ENCODE data around the gene SRGN.

- TF ChIP-seq CTCF (IDR thresholded peaks at IDR 0.05 in 2 of 3, conservative IDR thresholded peaks at IDR 0.05 in 1 of 3; ENCODE audit: control insufficient read depth in 2 of 3, extremely low read depth in 1 of 3, insufficient read depth in 1 of 3, low read depth in 3 of 3, low read length in 3 of 3) (no peak), MTA3 (IDR thresholded peaks at IDR 0.05; ENCODE audit: borderline replicate concordance, low read length) (no peak), STAT3 (IDR thresholded peaks at IDR 0.05; ENCODE audit: low read depth, low read length) (no peak), RBBP5 (conservative IDR thresholded peaks at IDR 0.05) (no peak), SMAD1 (IDR thresholded peaks at IDR 0.05; ENCODE audit: low read depth, partially characterized antibody) (no peak)
These were observed 517 bp downstream of the SRGN start for GRCh38 chr10:69088471-69088769.

Data from GM12878 (cell line).